Right kidney (tissue), 9 donors: Measurements from ENCODE around the gene CCND1.

Experiments
- DNase-seq: peaks from one replicate; pipeline ENCODE4 v3.0.0-alpha.2; 2016
- long read RNA-seq, 8 donors: transcript quantifications; one replicate each; lab custom pipeline, GENCODE V29; 2026

Gene CCND1
- long read RNA-seq, donor 1, full-length matches to known transcripts = 27 of 27 reads
- long read RNA-seq, donor 1, partial matches to known transcripts = 0 of 27 reads
- long read RNA-seq, donor 1, other reads (novel, unspliced or antisense) = 0 of 27 reads
- long read RNA-seq, donor 2, full-length matches to known transcripts = 27 of 27 reads
- long read RNA-seq, donor 2, partial matches to known transcripts = 0 of 27 reads
- long read RNA-seq, donor 2, other reads (novel, unspliced or antisense) = 0 of 27 reads
- long read RNA-seq, donor 3, full-length matches to known transcripts = 19 of 19 reads
- long read RNA-seq, donor 3, partial matches to known transcripts = 0 of 19 reads
- long read RNA-seq, donor 3, other reads (novel, unspliced or antisense) = 0 of 19 reads
- long read RNA-seq, donor 4, full-length matches to known transcripts = 25 of 25 reads
- long read RNA-seq, donor 4, partial matches to known transcripts = 0 of 25 reads
- long read RNA-seq, donor 4, other reads (novel, unspliced or antisense) = 0 of 25 reads
- long read RNA-seq, donor 5, full-length matches to known transcripts = 19 of 19 reads
- long read RNA-seq, donor 5, partial matches to known transcripts = 0 of 19 reads
- long read RNA-seq, donor 5, other reads (novel, unspliced or antisense) = 0 of 19 reads
- long read RNA-seq, donor 6, full-length matches to known transcripts = 39 of 49 reads
- long read RNA-seq, donor 6, partial matches to known transcripts = 10 of 49 reads
- long read RNA-seq, donor 6, other reads (novel, unspliced or antisense) = 0 of 49 reads
- long read RNA-seq, donor 7, full-length matches to known transcripts = 59 of 76 reads
- long read RNA-seq, donor 7, partial matches to known transcripts = 17 of 76 reads
- long read RNA-seq, donor 7, other reads (novel, unspliced or antisense) = 0 of 76 reads
- long read RNA-seq, donor 8, full-length matches to known transcripts = 26 of 33 reads
- long read RNA-seq, donor 8, partial matches to known transcripts = 7 of 33 reads
- long read RNA-seq, donor 8, other reads (novel, unspliced or antisense) = 0 of 33 reads

DNA sequence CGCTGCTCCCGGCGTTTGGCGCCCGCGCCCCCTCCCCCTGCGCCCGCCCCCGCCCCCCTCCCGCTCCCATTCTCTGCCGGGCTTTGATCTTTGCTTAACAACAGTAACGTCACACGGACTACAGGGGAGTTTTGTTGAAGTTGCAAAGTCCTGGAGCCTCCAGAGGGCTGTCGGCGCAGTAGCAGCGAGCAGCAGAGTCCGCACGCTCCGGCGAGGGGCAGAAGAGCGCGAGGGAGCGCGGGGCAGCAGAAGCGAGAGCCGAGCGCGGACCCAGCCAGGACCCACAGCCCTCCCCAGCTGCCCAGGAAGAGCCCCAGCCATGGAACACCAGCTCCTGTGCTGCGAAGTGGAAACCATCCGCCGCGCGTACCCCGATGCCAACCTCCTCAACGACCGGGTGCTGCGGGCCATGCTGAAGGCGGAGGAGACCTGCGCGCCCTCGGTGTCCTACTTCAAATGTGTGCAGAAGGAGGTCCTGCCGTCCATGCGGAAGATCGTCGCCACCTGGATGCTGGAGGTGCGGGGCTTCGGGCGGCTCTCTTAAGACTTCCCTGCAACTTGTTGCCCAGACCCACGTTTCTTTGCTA, at the start of gene CCND1:
Gene CCND1 (plus strand): TSS at position 162 of the 587 bp plus-strand sequence. CDS start 158 bp downstream, at position 320.
- DNase-seq = peak; percentile 88

DNA sequence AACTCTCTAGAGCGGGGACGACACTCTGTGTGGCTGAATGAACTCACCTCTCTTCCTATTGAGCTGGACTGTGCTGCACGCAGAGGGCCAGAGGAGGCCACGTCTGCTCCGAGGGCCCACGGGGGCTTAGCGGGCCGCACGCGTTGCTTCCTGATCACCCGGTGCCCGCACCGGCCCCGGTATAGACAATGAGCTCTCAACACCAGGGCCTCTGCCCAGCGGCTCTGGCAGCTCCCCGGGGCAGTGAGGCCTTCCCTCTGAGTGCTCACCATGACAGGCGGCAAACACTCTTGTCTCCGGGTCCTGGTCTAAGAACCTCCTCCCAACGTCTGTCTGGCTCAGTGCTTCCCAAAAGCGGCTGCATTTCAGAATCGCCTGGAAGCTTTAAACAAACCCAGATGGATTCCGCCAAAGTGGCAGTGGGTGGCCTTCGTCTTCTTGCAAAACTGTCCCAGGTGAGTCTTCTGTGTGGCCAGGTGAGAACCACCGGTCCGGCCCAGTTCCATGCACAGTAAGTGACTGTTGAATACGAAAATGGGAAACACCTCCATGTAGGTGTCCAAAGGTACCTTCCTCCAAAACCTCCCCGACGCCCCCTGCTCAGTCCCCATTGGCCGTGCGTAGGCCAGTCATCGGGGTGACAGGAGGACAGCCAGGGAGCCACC, 47.8 kb upstream of the CCND1 start:
- no peak for DNase-seq

DNA sequence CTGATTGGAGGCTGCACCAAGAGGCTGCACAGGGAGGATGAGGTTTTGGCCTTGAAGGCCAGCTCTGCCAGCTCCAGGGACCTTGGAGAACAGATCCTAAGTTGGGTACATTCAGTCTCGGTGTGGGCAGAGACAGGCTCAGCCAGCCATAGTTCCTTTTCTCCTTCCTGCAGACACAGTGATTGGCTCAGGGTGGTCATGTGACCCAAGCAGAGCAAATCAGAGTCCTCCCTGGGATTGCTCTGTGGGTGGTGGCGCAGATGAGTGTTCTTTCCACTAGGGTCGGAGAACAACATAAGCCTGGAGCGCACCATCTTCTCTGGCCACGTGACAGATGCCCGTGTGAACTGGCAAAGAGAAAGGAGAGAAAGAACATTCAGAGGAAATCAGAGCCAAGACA, 47.1 kb upstream of the CCND1 start:
- DNase-seq = no peak

DNA sequence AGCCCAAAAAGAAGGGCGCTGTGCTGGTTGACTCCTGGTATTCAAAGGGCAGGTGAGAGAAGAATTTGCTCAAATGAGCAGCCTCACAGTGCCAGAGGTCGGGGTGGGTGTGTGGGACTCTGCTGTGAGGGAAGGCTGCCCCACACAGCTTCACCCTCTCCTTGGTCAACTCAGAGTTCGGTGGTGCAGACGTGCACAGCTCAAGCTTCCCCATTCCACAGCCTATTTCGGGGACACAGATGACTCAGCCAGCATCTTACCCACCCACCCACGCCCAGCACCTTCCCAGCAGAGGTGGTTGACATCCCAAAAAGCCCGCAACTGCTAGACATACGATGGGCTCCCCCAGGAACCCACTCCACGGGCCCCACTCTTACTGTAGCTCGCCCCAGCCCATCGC, 46.5 kb upstream of the CCND1 start:
- DNase-seq = no peak

DNA sequence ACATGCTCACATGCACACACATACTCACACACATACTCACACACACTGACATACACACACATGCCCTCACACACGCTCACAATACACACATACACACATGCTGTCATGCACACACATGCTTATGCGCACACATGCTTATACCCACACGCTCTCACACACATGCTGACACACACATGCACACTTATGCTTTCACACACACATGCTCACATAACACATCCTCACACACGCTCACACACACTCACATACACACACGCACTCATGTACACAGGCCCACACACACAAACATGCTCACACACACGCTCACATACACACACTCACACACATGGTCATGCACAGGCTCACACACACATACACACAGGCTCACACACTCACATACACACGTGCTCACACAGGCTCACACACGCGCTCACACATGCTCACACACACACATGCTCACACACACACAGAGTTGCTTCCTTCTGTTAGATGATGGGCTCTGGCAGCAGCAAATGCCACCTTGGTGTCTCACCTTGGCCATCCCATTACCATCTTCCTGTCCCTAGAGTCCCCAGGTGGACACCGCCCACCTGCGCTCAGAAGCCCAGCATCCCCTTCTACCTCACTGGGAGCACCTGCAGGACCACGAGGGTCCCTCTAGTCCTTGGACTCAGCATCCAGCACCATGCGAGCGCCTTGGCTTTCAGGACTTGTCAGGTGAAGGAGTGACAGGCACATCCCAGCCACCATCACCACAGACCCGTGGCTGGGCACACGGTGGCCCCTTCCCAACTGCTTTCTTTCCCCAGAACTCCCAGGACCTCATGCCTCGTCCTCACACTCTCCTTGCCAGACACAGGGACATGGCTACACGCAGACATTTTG, 44.9 kb upstream of the CCND1 start:
- no peak for DNase-seq

DNA sequence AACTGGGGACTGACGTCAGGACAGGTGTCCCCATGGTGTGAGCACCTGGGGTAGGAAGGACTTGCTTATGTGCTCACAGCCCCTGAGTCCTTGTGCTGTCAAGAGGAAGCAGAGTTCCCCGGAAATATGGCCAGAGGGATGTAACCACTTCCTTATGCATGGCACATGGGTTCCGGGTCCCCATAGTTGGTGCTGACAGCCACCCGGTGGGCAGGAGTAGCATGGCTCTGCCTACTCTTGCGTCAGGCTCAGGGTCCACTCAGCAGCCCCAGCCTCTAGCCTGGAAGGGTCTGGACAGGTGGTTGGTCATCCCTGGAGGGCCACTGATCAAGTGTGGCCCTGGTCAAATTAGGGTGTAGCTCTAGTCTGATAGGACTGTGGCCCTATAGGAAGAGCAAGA, 42.8 kb upstream of the CCND1 start:
- DNase-seq = no peak

DNA sequence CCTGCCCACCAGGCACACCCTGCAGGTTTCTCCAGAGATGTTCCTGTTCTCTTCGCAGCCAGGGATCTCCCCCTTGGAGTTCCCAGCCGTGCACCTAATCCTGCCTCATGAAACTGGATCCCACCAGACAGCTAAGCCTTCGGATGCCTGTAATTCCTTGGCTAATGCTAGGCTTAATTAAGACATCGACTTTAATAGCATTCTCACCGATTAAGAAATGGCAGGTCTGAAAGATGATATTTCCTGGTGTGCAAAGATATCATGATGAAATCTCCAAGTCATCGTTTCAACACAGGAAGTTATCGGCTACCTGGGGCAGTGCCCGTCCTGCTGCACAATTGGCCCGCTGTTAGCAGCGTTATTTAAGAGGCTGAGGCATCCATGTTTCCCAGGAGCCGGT, 41.5 kb upstream of the CCND1 start:
- DNase-seq = no peak

DNA sequence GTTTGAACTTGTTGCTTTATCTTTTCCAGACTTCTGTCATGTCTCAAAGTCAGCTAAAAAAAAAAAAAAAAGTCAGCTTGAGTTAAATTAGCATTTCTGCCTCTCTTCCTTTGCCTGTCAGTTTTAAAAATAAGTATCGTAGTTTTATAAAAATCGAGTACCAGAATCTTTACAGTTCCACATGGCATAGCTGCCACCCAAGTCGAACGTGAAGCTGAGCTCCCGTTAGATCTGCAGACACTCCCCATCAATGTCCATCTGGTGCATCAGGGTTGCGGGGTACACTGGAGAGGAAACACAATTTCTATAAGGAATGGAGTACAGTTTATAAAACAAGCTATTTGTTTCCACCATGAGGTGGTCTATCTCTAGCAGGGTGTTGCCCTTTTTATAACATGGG, 41.0 kb upstream of the CCND1 start:
- no peak for DNase-seq

DNA sequence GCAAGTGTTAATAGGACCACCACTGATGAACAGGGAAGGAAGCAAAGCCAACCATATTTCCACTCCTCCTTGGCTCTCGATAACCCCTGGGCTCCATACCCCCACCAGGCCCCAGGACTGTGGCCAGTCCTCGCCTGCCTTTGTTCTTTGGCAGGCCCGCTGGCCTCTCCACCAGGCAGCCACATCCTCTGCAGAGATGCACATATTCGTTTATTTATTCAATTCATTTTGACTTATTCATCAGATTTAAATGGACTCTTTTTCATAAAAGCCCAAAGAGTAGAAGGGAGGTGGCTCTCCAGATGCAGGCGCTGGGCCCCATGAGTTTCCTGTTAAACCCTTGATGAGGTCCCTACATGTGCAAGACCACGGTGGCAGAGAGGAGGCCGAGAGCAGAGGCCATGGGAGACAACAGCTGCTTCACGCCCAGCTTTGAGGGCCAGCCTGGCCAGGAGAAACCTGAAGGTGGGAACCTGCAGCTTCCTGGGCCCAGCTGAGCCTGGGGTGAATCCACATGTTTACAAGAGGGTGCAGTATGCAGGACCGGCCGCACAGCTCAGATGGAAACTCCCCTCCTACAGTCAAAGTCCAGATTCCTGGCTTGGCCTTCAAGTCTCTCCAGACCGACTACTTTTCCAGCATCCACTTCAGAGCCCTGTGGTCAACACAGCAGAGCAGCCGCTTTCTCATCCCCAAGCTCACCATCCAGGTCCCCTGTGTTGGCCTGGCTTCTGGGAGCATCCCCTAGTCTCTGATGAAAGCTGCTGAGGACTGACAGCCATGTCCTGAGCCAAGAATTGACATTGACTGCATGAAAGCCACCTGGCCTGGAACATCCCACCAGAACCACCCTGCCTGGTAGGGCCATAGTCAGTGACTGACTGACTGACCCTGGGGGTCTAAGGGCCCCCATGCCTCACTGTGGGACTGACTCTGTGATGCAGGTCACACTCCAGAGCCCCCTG, 39.7 kb upstream of the CCND1 start:
- no peak for DNase-seq

DNA sequence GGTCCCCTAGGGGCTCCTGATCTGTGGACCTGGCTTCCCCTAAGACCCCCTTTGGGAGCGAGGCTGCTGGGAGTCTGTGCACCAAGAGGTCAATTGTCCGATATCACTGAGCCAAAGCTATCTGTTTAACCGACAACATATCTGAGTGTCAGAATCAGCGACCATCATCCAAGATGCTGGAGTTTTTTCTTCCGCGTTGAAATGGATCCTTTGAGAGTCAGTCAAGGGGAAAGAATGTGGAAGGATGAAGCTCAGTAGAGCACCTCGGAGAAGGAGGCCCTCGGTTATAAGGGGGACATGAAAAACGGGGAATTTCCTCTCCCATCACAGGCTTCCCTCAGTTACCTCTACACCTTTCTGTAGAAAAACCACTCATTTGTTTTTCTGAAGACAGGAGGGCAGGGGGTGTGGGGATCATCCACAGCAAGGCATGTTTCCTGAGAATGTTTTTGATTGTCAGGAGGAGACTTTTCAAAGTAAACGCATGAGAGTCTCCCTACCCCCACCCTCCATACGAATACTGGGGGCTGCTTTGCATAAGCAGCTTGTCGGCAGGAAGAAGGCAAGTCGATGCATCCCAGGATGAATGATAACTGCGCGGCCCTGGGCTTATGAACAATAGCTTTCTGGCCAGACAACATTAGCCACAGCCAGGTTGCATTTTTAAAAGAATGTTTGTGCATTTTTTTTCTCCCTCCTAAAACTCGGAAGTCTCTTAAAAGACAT, 37.7 kb upstream of the CCND1 start:
- DNase-seq = peak; percentile 33

DNA sequence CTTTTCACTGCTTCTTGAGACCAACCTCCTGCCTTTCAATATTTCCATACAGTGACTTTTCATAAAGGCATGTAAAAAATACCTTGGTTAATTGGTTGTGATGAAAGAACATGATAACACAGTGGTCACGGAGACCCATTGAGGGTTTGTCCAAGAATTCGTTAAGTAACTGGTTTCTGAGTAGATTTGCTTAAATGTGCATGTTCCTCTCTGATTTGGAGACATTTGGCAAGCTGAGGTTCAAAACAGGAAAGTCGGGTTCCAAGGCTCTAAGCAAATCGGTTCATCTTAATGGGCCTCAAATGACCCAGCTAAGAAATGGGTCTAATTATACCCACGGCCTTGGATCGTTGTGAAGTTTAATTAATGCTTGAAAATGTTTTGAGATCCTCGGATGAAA, 36.9 kb upstream of the CCND1 start:
- no peak for DNase-seq

DNA sequence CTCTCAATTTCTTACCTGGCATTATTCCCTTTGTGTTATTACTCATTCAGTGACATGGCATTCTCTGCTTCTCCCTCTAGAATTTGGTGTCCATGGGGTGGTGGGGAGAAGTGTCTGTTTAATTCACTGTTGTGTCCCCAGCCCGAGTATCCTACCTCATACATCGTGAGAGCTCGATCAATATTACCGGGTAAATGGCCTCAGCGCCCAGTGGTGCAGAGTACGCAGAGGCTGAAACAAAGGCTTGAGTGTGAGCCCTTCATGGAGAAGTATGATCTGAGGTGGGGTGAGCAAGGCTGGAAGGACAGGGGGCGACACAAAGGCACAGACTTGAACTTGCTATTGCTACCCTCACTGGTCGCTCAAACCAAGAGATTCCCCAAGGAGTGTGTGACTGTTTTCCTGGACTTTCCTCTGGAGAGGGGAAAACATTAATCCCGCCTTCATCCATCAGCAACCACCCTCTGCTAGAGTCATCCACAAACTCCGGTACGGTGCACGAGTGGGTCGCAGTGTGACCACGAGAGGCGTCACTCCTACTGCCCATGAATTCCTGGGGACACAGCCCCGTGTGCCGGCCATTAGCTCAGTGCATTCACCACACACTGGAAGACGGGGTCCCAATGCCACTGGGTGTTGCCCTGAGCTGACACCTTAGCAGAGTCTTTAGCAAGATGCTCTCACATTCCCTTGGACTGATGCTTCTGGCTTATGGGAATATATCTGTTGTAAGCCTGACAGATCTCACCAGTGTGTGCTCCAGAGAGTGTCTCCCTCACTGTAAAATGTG, 35.0 kb upstream of the CCND1 start:
- no peak for DNase-seq

DNA sequence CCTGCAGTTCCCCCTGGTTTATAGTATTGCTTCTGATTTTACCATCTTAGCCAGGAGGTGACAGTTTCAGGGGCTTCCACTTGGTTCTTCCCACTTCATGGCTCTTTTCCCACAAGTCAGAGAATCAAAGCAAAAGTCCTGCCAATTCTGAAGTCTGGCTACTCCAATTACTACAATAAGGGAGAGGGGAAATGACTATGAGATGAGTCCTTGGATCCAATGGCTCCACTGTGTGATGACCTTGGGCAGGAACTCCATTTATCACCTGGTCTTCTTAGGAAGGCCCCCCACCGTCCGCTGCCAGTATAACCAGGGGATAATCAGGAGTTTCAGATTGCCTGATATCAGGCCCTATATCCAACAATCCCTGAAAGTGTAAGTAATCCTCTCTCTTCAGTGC, 31.6 kb upstream of the CCND1 start:
- DNase-seq = no peak

DNA sequence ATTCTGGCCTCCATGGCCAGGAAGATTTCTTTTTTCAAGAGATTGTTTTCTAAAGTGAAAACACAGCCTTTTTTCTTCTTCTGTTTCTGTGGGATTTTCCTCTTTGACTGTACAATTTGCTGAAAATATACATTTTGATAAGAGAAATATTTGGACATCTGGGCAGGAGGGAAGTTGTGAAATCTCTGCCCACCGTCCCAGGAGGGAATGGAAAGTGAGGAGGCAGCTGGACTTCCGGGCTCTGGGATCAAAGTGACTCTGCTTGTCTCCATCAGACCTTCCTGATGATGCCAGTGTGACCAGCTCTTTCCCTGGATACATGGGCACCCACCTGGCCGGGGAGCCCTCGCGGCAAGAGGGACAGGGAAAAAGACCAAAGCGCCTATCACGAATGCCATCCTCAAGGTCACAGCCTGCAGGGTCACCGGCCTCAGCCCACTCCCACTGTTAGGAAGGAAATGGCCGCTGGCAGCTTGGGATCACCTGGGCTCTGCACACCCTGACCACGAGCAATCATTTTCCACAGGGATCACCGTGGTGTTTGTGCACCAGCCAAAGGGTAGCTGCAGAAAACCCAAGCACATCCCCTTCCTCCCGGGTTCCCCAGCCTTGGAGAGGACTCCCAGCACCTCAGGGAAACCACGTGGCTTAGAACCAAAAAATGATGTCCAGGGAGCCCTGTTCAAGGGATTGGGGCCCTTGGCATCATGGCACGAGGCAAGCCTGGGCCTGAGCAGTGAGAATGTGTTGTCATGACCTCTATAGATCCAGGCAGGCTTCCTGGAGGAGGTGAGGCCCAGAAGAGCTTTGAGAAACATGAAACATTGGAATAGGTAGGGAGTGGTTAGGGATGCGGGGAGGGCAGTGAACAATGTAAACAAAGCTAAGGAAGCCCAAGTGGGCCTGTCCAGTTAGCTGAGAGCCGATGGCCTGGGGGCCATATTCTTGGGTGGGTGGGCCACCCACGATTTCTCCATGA, 29.1 kb upstream of the CCND1 start:
- DNase-seq = no peak

DNA sequence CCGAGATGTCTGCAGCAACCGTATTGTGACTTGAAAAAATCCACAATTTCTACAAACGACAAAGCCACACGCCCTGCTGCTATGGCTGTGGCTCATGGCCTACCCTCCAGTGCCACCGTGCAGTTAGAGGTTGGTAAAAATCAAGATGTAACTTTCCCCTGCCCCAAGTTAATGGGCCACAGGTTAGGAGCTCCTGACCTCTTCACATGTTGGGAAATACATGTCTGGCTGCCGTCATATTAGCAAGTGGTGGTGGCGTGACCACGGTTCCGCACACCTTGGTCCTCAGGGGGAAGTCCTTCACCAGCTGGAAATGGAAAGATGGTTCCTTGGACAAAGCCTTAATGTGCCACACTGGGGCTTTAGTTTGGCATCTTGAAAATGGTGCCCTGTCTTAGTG, 27.4 kb upstream of the CCND1 start:
- DNase-seq = no peak

DNA sequence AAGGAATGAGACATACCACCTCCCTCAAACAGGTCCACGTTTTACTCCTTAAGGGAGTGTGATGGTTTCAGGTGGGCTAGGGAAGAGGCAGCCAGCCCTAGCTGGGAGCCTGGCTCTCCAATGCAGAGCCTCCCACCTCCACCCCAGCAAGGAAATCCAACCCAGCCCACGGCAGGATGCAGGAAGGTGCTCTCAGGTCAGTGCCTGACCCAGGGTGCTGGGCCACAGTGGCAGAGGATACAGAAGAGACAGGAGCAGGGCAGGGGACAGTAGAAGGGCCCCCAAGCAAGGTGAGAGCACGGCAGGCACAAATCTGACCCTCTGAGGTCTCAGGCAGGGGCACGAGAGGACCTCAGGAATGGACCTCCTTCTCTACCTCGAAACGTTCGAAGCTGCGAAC, 26.9 kb upstream of the CCND1 start:
- no peak for DNase-seq
